Activated B cell treated with CpG ODN at 0.5 μM for 24 hours (primary cell): ENCODE results near the gene LCN12. TPM values are rescaled to one million over a fixed set of nuclear protein-coding genes. Genes with fewer than 3 reads are reported as not detected.
A peak's percentile ranks its signal among the peaks of the same experiment; 100 is the strongest.

Experiments used
- ATAC-seq: fragments of 200-7000 bp; cut with Tn5 transposase; one replicate; pipeline ENCODE4 v1.10.0; 2021; ENCODE audit warnings: low read depth, mild to moderate bottlenecking, moderate library complexity
- CTCF ChIA-PET: fragments of 350-600 bp; sonication (Branson Sonifier 250); formaldehyde crosslinking; loops from one replicate; lab custom pipeline; 2021; ENCODE audit warnings: antibody characterized with exemption; lab: Charles Lee
- POLR2A ChIA-PET: fragments of 350-600 bp; sonication (Branson Sonifier 250); formaldehyde crosslinking; loops from one replicate; lab custom pipeline; 2021; ENCODE audit warnings: antibody characterized with exemption; lab: Charles Lee
- DNase-seq: peaks from one replicate; pipeline ENCODE4 v3.0.0; 2022
- H3K27ac Mint-ChIP-seq: one replicate; pipeline ENCODE4 v1.8.0; 2020; ENCODE audit warnings: mixed read lengths
- H3K27me3 Mint-ChIP-seq: one replicate; pipeline ENCODE4 v1.8.0; 2021; ENCODE audit warnings: mixed read lengths
- H3K36me3 Mint-ChIP-seq: one replicate; pipeline ENCODE4 v1.8.0; 2021; ENCODE audit warnings: low read depth, mixed read lengths
- H3K4me1 Mint-ChIP-seq: one replicate; pipeline ENCODE4 v1.8.0; 2021; ENCODE audit warnings: mixed read lengths
- H3K4me3 Mint-ChIP-seq: one replicate; pipeline ENCODE4 v1.8.0; 2020; ENCODE audit warnings: mild to moderate bottlenecking, mixed read lengths
- H3K9me3 Mint-ChIP-seq: one replicate; pipeline ENCODE4 v1.8.0; 2020; ENCODE audit warnings: mixed read lengths
- CTCF ChIP-seq: fragments of 200-600 bp; IDR thresholded peaks from one replicate; pipeline ENCODE4 v1.8.0; 2022; ENCODE audit warnings: antibody characterized with exemption, mild to moderate bottlenecking
- intact Hi-C: fragments of 100-400 bp; cut with micrococcal nuclease; formaldehyde crosslinking; loops from one replicate; pipeline ENCODE4 v1.15.1; 2024
- total RNA-seq: library from RNA; stranded (reverse); gene quantifications from 2 replicates; pipeline ENCODE4 v1.2.3, GENCODE V29; 2022

The LCN12 gene
- total RNA-seq, 1 donor from 2014 or later: 2.4 TPM

GRCh38 chr9:136942881-136943230 is 9.2 kb upstream of the LCN12 start:
- no peak for ATAC-seq
- no peak for DNase-seq
- Mint-ChIP-seq H3K4me1 (peaks cover 9% of the 10 kb centered on the region), H3K9me3 (no peaks in the 10 kb centered on the region), H3K4me3 (peak overlapping the region; percentile 72), H3K36me3 (peaks cover 42% of the 10 kb centered on the region), H3K27me3 (no peaks in the 10 kb centered on the region), H3K27ac (no peak overlapping the region)
- intact Hi-C loops: loop anchor here (10.0 kb wide), 1 partner anchor 282 kb away; the partner anchor contains the start of genes CYSRT1, RNF208 and RNF224
- TF ChIP-seq CTCF: no peak
- ChIA-PET CTCF (no interaction called here), POLR2A (interaction anchor here (0.6 to 1.7 kb wide), 3 partner anchors 41 to 480 kb away, joined by 3 to 9 read pairs (median 4); partner anchors contain the start of genes EXD3, NOXA1 and TRAF2)

- intact Hi-C loops: loop anchor here (1.0 to 10.0 kb wide), 8 partner anchors 41 to 281 kb away; partner anchors contain the start of genes AJM1, CYSRT1, PAXX and PHPT1
- H3K27ac Mint-ChIP-seq: peak overlapping the region; percentile 63
- no peak for TF ChIP-seq CTCF
- POLR2A ChIA-PET: interaction anchor here (0.6 to 1.7 kb wide), 10 partner anchors 41 to 479 kb away, joined by 3 to 9 read pairs (median 4); partner anchors contain the start of genes EDF1, EXD3, NOXA1 and PAXX
- peaks cover 9% of the 10 kb centered on the region for H3K4me1 Mint-ChIP-seq
- peaks cover 38% of the 10 kb centered on the region for H3K36me3 Mint-ChIP-seq
- no peaks in the 10 kb centered on the region for H3K27me3 Mint-ChIP-seq
- ATAC-seq (peak; percentile 3), DNase-seq (no peak)
- peak overlapping the region; percentile 80 for H3K4me3 Mint-ChIP-seq
- H3K9me3 Mint-ChIP-seq: no peaks in the 10 kb centered on the region
- CTCF ChIA-PET: interaction anchor here (1.3 to 1.5 kb wide), 2 partner anchors 42 to 92 kb away, joined by 6 read pairs; no protein-coding TSS in a partner anchor
These were observed 8.5 kb upstream of the LCN12 start for GRCh38 chr9:136943291-136944211.

- H3K9me3 Mint-ChIP-seq: no peaks in the 10 kb centered on the region
- POLR2A ChIA-PET: interaction anchor here (0.6 to 1.7 kb wide), 9 partner anchors 42 to 479 kb away, joined by 3 to 9 read pairs (median 4); partner anchors contain the start of genes EDF1, EXD3, NOXA1 and PAXX
- TF ChIP-seq CTCF: no peak
- no peaks in the 10 kb centered on the region for H3K27me3 Mint-ChIP-seq
- peaks cover 9% of the 10 kb centered on the region for H3K4me1 Mint-ChIP-seq
- H3K27ac Mint-ChIP-seq: peak overlapping the region; percentile 63
- DNase-seq (no peak), ATAC-seq (peak; percentile 47)
- CTCF ChIA-PET: interaction anchor here (1.2 to 1.5 kb wide), 3 partner anchors 42 to 100 kb away, joined by 3 to 6 read pairs (median 6); no protein-coding TSS in a partner anchor
- H3K4me3 Mint-ChIP-seq: peak overlapping the region; percentile 80
- H3K36me3 Mint-ChIP-seq: peaks cover 33% of the 10 kb centered on the region
- intact Hi-C loops: loop anchor here (1.0 to 10.0 kb wide), 8 partner anchors 42 to 281 kb away; partner anchors contain the start of genes AJM1, CYSRT1, PAXX and PHPT1
These were observed 7.9 kb upstream of the LCN12 start for GRCh38 chr9:136944212-136944518.

GRCh38 chr9:136944519-136945332 is 7.3 kb upstream of the LCN12 start, which contains the start of the genes C8G and FBXW5:
C8G (plus strand) TSS chr9:136945243; CDS start chr9:136945321, 78 bp downstream.
FBXW5 (minus strand) TSS chr9:136944738; CDS start chr9:136944083, 655 bp downstream.
- Mint-ChIP-seq H3K27ac (peak within 1 kb of the TSS; percentile 79), H3K27me3 (no peaks in the 10 kb centered on the region), H3K4me3 (peak within 1 kb of the TSS; percentile 80), H3K9me3 (no peaks in the 10 kb centered on the region), H3K36me3 (peaks cover 28% of the 10 kb centered on the region), H3K4me1 (peaks cover 9% of the 10 kb centered on the region)
- intact Hi-C loops: loop anchor here (1.0 to 10.0 kb wide), 8 partner anchors 42 to 280 kb away; partner anchors contain the start of genes AJM1, CYSRT1, PAXX and PHPT1
- TF ChIP-seq CTCF: peak; percentile 48
- POLR2A ChIA-PET: interaction anchor here (0.7 to 1.7 kb wide), 8 partner anchors 42 to 297 kb away, joined by 3 to 9 read pairs (median 4); partner anchors contain the start of genes EDF1, PAXX, TRAF2 and TUBB4B
- CTCF ChIA-PET: interaction anchor here (1.2 to 1.5 kb wide), 3 partner anchors 43 to 101 kb away, joined by 3 to 6 read pairs (median 6); no protein-coding TSS in a partner anchor
- ATAC-seq: peak; percentile 90
- DNase-seq: peak; percentile 97
